Retinal pigment epithelial cell (primary cell): Measurements from ENCODE around the gene SMAD5.

Experiments used
- DNase-seq: peaks from one replicate; pipeline ENCODE4 v3.0.0-alpha.2; 2010; ENCODE audit warnings: low read depth
- H3K4me3 ChIP-seq: 2 replicates; pipeline ENCODE4 v1.5.1; 2011; ENCODE audit warnings: mild to moderate bottlenecking, low read length, control low read depth, moderate library complexity
- CTCF ChIP-seq: conservative IDR thresholded peaks from 2 replicates; pipeline ENCODE4 v1.5.1; 2011; ENCODE audit warnings: low read depth, low read length, control low read depth, inconsistent platforms

The SMAD5 gene

GRCh38 chr5:136141561-136141960 is 8.9 kb downstream of the SMAD5 start:
- no peak for TF ChIP-seq CTCF
- no peak overlapping the region for H3K4me3 ChIP-seq
- no peak for DNase-seq

GRCh38 chr5:136143312-136143711 is 10.7 kb downstream of the SMAD5 start:
- DNase-seq = no peak
- no peak overlapping the region for H3K4me3 ChIP-seq
- TF ChIP-seq CTCF = no peak

- TF ChIP-seq CTCF = no peak
These were observed 11.1 kb downstream of the SMAD5 start for GRCh38 chr5:136143763-136144162.

GRCh38 chr5:136145030-136145429 is 12.4 kb downstream of the SMAD5 start:
- no peak for TF ChIP-seq CTCF
- no peak for DNase-seq
- no peak overlapping the region for H3K4me3 ChIP-seq

More at GRCh38 chr5:136143763-136144162, 11.1 kb downstream of the SMAD5 start:
- no peak for DNase-seq
- no peak overlapping the region for H3K4me3 ChIP-seq

GRCh38 chr5:136146201-136146600 is 13.6 kb downstream of the SMAD5 start:
- no peak for DNase-seq
- no peak for TF ChIP-seq CTCF
- H3K4me3 ChIP-seq = no peak overlapping the region

GRCh38 chr5:136147632-136148031 is 15.0 kb downstream of the SMAD5 start:
- no peak for TF ChIP-seq CTCF
- no peak for DNase-seq
- no peak overlapping the region for H3K4me3 ChIP-seq

- no peak overlapping the region for H3K4me3 ChIP-seq
- no peak for TF ChIP-seq CTCF
- no peak for DNase-seq
These were observed 17.2 kb downstream of the SMAD5 start for GRCh38 chr5:136149891-136150290.
